ENCODE measurements around the gene PCA3. TPM values are rescaled to one million over a fixed set of nuclear protein-coding genes. Genes with fewer than 3 reads are reported as not detected.

PCA3 gene
- total RNA-seq, 1 experiment from 2014 or later = not detected

GRCh38 chr9:76789840-76790239, 25.6 kb downstream of the PCA3 start:
- CTCF ChIA-PET = no interaction called here
- POLR2A ChIA-PET (ENCODE audit: unreplicated experiment) = no interaction called here
- no peaks in the 10 kb centered on the region for H3K9me2 ChIP-seq (ENCODE audit: insufficient read depth)
- intact Hi-C loops (cut with micrococcal nuclease; ENCODE audit: unreplicated experiment) = no loop called here
- no peaks in the 10 kb centered on the region for H3K9me3 ChIP-seq (ENCODE audit: insufficient read depth, low read depth)
- no peaks in the 10 kb centered on the region for H3K36me3 ChIP-seq (ENCODE audit: low read depth)
- no peak overlapping the region for H3K4me3 ChIP-seq
- H3K79me2 ChIP-seq (ENCODE audit: low read depth) = no peaks in the 10 kb centered on the region
- H4K20me1 ChIP-seq (ENCODE audit: insufficient read depth) = no peaks in the 10 kb centered on the region
- H3F3A ChIP-seq (ENCODE audit: insufficient read depth, low read depth) = no peaks in the 10 kb centered on the region
- no peak overlapping the region for H2AFZ ChIP-seq
- no TSS peak for BruUV-seq (replicated peaks)
- no peak overlapping the region for H3K27ac ChIP-seq
- no peak for DNase-seq
- TF ChIP-seq EZH2 (IDR thresholded peaks at IDR 0.05; ENCODE audit: low read depth) = no peak
- TF ChIP-seq, protein P1, sequence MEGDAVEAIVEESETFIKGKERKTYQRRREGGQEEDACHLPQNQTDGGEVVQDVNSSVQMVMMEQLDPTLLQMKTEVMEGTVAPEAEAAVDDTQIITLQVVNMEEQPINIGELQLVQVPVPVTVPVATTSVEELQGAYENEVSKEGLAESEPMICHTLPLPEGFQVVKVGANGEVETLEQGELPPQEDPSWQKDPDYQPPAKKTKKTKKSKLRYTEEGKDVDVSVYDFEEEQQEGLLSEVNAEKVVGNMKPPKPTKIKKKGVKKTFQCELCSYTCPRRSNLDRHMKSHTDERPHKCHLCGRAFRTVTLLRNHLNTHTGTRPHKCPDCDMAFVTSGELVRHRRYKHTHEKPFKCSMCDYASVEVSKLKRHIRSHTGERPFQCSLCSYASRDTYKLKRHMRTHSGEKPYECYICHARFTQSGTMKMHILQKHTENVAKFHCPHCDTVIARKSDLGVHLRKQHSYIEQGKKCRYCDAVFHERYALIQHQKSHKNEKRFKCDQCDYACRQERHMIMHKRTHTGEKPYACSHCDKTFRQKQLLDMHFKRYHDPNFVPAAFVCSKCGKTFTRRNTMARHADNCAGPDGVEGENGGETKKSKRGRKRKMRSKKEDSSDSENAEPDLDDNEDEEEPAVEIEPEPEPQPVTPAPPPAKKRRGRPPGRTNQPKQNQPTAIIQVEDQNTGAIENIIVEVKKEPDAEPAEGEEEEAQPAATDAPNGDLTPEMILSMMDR (conservative IDR thresholded peaks at IDR 0.05) = no peak
- H3K27me3 ChIP-seq (ENCODE audit: insufficient read depth, low read depth) = peaks cover 30% of the 10 kb centered on the region
- no peak overlapping the region for H3K4me2 ChIP-seq
- no peaks in the 10 kb centered on the region for H3K4me1 ChIP-seq (replicated peaks; ENCODE audit: insufficient read depth)

DNA sequence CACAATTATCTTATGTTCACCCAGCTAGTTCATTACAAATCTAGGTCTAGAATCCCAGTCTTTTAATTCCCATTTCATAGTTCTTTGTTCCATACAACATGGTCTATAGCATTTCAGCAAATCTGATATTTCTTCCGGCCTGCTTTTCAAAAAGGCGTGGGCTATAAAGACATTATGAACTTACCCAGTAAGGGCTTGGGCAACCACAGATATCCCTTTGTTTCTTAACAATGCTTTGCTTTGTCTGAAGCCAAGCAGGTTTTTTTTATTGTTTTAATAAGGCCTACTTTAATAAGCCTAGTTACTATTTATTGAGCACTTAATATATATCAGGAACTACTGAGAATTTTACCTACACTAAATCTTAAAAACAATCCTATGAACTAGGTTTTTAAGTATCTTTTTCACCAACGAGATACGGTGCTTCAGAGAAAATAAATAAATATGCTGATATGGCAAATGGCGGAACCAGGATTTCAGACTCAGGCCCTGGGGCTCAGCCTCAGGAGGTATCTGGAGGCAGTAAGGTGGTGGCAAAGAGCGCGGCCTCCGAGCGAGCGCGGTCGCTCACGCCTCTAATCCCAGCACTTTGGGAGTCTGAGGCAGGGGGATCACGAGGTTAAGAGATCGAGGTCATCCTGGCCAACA, 29.7 kb downstream of the PCA3 start:
- intact Hi-C loops (cut with micrococcal nuclease; ENCODE audit: unreplicated experiment) = no loop called here
- POLR2A ChIA-PET (ENCODE audit: unreplicated experiment) = no interaction called here
- H3K36me3 ChIP-seq (ENCODE audit: low read depth) = no peaks in the 10 kb centered on the region

GRCh38 chr9:76796296-76796695, 32.1 kb downstream of the PCA3 start:
- Histone ChIP-seq H3K79me2 (ENCODE audit: low read depth) (no peaks in the 10 kb centered on the region), H3K27me3 (ENCODE audit: insufficient read depth, low read depth) (peaks cover 81% of the 10 kb centered on the region), H3K36me3 (ENCODE audit: low read depth) (no peaks in the 10 kb centered on the region), H2AFZ (no peak overlapping the region), H3K4me1 (replicated peaks; ENCODE audit: insufficient read depth) (no peaks in the 10 kb centered on the region), H3K4me2 (no peak overlapping the region), H3F3A (ENCODE audit: insufficient read depth, low read depth) (no peaks in the 10 kb centered on the region), H3K4me3 (no peak overlapping the region), H3K27ac (no peak overlapping the region), H4K20me1 (ENCODE audit: insufficient read depth) (no peaks in the 10 kb centered on the region; the same call in 1 of the 2 replicates), H3K9me2 (ENCODE audit: insufficient read depth) (no peaks in the 10 kb centered on the region), H3K9me3 (ENCODE audit: insufficient read depth, low read depth) (no peaks in the 10 kb centered on the region)
- TF ChIP-seq, protein P1 (conservative IDR thresholded peaks at IDR 0.05) = no peak
- intact Hi-C loops (cut with micrococcal nuclease; ENCODE audit: unreplicated experiment) = no loop called here
- CTCF ChIA-PET = no interaction called here
- POLR2A ChIA-PET (ENCODE audit: unreplicated experiment) = no interaction called here
- no TSS peak for BruUV-seq (replicated peaks)
- no peak for DNase-seq

More for the DNA sequence above, 29.7 kb downstream of the PCA3 start:
- Histone ChIP-seq H3K79me2 (ENCODE audit: low read depth) (no peaks in the 10 kb centered on the region), H3K27me3 (ENCODE audit: insufficient read depth, low read depth) (peaks cover 59% of the 10 kb centered on the region), H4K20me1 (ENCODE audit: insufficient read depth) (no peaks in the 10 kb centered on the region; the same call in 1 of the 2 replicates), H3F3A (ENCODE audit: insufficient read depth, low read depth) (no peaks in the 10 kb centered on the region), H3K9me2 (ENCODE audit: insufficient read depth) (no peaks in the 10 kb centered on the region), H3K4me2 (no peak overlapping the region), H3K4me1 (replicated peaks; ENCODE audit: insufficient read depth) (no peaks in the 10 kb centered on the region), H3K9me3 (ENCODE audit: insufficient read depth, low read depth) (no peaks in the 10 kb centered on the region), H3K27ac (no peak overlapping the region), H2AFZ (no peak overlapping the region), H3K4me3 (no peak overlapping the region)
- TF ChIP-seq EZH2 (IDR thresholded peaks at IDR 0.05; ENCODE audit: low read depth) = no peak
- TF ChIP-seq, protein P1 (conservative IDR thresholded peaks at IDR 0.05) = no peak
- no TSS peak for BruUV-seq (replicated peaks)
- DNase-seq = no peak
- CTCF ChIA-PET = no interaction called here

Data from PC-9 (cell line).